ENCODE data around the gene CNTN6.

- TF ChIP-seq, protein P1, sequence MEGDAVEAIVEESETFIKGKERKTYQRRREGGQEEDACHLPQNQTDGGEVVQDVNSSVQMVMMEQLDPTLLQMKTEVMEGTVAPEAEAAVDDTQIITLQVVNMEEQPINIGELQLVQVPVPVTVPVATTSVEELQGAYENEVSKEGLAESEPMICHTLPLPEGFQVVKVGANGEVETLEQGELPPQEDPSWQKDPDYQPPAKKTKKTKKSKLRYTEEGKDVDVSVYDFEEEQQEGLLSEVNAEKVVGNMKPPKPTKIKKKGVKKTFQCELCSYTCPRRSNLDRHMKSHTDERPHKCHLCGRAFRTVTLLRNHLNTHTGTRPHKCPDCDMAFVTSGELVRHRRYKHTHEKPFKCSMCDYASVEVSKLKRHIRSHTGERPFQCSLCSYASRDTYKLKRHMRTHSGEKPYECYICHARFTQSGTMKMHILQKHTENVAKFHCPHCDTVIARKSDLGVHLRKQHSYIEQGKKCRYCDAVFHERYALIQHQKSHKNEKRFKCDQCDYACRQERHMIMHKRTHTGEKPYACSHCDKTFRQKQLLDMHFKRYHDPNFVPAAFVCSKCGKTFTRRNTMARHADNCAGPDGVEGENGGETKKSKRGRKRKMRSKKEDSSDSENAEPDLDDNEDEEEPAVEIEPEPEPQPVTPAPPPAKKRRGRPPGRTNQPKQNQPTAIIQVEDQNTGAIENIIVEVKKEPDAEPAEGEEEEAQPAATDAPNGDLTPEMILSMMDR (CRISPR knock-in tag; IDR thresholded peaks at IDR 0.05): no peak
- no peak for TF ChIP-seq POGK (CRISPR knock-in tag; conservative IDR thresholded peaks at IDR 0.05)
- no peak for TF ChIP-seq MIER2 (CRISPR knock-in tag; IDR thresholded peaks at IDR 0.05)
- no peak for TF ChIP-seq NONO (IDR thresholded peaks at IDR 0.05)
- no peak for TF ChIP-seq NONO (CRISPR knock-in tag; conservative IDR thresholded peaks at IDR 0.05)
- TF ChIP-seq NFKBIZ (CRISPR knock-in tag; IDR thresholded peaks at IDR 0.05): no peak
- TF ChIP-seq, protein P2, sequence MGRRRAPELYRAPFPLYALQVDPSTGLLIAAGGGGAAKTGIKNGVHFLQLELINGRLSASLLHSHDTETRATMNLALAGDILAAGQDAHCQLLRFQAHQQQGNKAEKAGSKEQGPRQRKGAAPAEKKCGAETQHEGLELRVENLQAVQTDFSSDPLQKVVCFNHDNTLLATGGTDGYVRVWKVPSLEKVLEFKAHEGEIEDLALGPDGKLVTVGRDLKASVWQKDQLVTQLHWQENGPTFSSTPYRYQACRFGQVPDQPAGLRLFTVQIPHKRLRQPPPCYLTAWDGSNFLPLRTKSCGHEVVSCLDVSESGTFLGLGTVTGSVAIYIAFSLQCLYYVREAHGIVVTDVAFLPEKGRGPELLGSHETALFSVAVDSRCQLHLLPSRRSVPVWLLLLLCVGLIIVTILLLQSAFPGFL (CRISPR knock-in tag; IDR thresholded peaks at IDR 0.05): no peak
- no peak for TF ChIP-seq EZH2 (conservative IDR thresholded peaks at IDR 0.05; ENCODE audit: low read depth, low read length)
- TF ChIP-seq, protein P3, sequence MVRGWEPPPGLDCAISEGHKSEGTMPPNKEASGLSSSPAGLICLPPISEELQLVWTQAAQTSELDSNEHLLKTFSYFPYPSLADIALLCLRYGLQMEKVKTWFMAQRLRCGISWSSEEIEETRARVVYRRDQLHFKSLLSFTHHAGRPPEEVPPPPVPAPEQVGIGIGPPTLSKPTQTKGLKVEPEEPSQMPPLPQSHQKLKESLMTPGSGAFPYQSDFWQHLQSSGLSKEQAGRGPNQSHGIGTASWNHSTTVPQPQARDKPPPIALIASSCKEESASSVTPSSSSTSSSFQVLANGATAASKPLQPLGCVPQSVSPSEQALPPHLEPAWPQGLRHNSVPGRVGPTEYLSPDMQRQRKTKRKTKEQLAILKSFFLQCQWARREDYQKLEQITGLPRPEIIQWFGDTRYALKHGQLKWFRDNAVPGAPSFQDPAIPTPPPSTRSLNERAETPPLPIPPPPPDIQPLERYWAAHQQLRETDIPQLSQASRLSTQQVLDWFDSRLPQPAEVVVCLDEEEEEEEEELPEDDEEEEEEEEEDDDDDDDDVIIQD (CRISPR knock-in tag; IDR thresholded peaks at IDR 0.05; ENCODE audit: low read depth): no peak
- TF ChIP-seq, protein P4, sequence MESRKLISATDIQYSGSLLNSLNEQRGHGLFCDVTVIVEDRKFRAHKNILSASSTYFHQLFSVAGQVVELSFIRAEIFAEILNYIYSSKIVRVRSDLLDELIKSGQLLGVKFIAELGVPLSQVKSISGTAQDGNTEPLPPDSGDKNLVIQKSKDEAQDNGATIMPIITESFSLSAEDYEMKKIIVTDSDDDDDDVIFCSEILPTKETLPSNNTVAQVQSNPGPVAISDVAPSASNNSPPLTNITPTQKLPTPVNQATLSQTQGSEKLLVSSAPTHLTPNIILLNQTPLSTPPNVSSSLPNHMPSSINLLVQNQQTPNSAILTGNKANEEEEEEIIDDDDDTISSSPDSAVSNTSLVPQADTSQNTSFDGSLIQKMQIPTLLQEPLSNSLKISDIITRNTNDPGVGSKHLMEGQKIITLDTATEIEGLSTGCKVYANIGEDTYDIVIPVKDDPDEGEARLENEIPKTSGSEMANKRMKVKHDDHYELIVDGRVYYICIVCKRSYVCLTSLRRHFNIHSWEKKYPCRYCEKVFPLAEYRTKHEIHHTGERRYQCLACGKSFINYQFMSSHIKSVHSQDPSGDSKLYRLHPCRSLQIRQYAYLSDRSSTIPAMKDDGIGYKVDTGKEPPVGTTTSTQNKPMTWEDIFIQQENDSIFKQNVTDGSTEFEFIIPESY (CRISPR knock-in tag; IDR thresholded peaks at IDR 0.05): no peak
- TF ChIP-seq TCF7 (IDR thresholded peaks at IDR 0.05; ENCODE audit: low read depth): no peak
- no peak for TF ChIP-seq REST (IDR thresholded peaks at IDR 0.05; ENCODE audit: borderline replicate concordance in 1 of 2, low read depth in 1 of 2, low read length in 2 of 2)
Measured at GRCh38 chr3:1252061-1252430, 159.2 kb downstream of the CNTN6 start.
